HK-2 (cell line): ENCODE results near the gene BCAS3.
"Not testable (repeated sequence)": the region's sequence is repeated elsewhere in the genome, so short reads cannot be mapped to it uniquely, and the experiment has no call there.

Experiments used
- DNase-seq: peaks from one replicate; pipeline ENCODE4 v3.0.0-alpha.2; 2018; ENCODE audit not compliant: unreplicated experiment

The BCAS3 gene

DNA sequence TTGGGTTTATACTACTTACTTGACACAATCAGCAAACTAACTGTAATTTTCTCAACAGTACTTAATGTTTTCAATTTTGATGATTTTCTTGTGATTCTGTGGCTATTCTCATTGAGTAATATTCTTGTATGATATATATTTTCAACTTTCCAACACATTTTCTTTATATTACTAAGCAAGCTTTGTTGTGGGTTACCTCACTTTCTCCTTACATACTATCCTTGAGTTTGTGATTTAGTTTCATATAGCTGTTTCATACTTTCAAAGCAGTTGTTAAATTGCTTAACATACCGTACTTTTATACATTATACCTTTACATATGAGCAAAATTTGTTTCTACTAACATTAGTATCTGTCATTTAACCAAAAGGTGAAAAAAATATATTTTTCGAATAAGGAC is 197.1 kb downstream of the BCAS3 start:
- no peak for DNase-seq

DNA sequence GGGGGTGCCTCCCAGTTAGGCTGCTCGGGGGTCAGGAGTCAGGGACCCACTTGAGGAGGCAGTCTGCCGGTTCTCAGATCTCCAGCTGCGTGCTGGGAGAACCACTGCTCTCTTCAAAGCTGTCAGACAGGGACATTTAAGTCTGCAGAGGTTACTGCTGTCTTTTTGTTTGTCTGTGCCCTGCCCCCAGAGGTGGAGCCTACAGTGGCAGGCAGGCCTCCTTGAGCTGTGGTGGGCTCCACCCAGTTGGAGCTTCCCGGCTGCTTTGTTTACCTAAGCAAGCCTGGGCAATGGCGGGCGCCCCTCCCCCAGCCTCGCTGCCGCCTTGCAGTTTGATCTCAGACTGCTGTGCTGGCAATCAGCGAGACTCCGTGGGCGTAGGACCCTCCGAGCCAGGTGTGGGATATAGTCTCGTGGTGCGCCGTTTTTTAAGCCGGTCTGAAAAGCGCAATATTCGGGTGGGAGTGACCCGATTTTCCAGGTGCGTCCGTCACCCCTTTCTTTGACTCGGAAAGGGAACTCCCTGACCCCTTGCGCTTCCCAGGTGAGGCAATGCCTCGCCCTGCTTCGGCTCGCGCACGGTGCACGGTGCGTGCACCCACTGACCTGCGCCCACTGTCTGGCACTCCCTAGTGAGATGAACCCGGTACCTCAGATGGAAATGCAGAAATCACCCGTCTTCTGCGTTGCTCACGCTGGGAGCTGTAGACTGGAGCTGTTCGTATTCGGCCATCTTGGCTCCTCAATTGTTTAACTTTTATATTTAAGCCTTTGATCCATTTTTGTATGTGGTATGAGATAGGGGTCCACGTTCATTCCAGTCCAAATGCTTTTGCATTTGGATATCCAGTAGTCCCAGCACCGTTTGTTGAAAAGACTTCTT is 209.3 kb downstream of the BCAS3 start:
- DNase-seq = not testable (repeated sequence)

DNA sequence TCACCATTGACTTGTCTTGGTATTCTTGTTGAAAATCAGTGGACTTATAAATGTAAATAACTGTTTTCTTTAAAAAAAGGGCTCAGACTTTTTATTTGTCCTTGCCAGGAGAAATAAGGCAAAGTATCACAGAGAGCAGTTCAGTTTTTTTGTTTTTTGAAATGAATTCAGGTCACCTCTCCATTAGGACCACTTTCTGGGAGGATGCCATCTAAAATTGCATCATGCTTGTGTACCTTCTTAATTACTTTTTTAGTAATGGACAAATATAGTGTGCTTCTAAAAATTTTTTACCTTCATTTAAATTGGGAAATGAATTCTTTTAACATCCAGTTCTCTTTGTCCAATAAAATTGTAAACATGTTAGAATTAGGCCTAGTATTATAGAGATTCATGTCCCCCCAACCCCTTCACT is 210.0 kb downstream of the BCAS3 start:
- DNase-seq = no peak

DNA sequence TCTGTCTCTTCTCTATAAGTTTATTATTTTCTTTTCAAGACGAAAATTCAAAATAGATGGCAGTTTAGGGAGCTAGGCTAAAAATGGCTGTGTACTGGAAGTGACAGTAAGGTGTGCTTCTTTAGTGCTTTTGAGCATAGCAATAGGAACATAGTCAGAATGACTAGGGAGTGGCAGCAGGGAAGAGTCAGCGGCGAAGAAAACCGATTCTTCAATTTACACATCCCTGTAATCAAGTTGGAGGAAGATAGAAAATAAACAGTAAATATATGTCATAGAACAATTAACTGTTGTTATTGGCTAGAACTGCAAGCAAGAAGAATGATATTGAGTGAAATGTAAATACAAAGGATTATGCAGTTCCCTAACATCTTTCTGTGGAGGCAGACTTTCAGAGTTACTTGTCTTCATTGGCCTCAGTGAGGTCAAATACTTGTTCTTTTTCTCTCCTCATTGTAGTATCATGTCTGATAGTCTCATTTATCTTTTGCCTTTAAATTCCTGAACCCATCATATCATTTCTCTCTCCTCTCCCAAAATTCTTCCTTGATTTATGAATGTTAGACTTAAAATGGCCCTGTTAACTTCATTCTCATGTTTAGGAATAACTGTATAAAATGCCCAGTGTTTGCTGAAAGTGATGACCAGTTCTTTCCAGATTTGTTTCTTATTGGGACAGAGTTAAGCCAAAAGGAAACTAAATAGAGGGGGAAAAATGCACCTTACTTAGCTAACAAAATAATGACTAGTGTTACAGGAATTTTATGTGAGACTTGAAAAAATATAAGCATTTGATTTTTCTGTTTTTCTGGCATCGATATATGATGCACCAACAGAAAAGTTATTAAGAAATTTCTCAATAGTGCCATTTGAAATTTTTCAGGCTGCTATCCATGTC is 211.4 kb downstream of the BCAS3 start:
- DNase-seq = no peak

DNA sequence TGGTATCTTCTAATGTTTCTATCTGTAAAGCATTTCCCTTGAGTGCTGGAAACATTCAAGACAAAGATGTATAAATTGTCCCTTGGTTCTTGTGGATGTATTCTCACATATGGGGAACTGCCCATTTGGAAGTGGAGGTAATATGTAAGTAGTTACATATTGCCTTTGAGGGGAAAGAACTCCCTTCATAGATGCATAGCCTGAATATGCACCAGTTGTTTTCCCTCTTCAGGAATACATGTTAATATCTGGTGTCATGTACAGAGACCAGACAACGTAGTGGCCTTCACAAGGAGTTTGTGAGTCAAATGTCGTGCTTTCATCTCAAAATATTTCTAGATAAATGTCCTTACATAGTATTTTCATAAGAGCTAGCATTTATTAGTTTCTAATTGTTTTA is 213.5 kb downstream of the BCAS3 start:
- DNase-seq = no peak

DNA sequence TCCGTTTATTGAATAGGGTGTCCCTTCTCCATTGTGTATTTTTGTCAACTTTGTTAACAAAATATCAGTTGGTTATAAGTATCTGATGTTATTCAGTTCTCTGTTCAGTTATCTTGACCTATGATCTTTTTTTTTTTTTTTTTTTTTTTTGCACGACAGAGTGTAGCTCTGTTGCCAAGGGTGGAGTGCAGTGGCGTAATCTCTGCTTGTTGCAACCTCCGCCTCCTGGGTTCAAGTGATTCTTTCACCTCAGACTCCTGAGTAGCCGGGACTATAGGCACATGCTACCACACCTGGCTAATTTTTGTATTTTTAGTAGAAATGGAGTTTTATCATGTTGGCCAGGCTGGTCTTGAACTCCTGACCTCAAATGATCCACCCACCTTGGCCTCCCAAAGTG is 215.8 kb downstream of the BCAS3 start:
- no peak for DNase-seq

DNA sequence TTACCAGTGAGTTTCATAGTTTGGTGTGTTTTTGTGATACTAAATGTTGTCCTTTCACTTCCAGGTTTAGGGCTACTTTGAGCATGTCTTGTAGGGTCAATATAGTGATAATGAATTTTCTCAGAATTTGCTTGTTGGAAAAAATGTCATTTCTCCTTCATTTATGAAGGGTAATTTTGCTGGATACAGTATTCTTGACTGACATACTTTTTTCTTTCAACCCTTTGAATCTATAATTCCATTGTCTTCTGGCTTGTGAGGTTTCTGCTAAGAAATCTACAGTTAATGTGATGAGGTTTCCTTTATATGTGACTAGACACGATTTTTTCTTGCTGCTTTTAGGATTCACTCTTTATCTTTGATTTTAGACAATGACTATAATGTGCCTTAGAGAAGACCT is 219.3 kb downstream of the BCAS3 start:
- no peak for DNase-seq

DNA sequence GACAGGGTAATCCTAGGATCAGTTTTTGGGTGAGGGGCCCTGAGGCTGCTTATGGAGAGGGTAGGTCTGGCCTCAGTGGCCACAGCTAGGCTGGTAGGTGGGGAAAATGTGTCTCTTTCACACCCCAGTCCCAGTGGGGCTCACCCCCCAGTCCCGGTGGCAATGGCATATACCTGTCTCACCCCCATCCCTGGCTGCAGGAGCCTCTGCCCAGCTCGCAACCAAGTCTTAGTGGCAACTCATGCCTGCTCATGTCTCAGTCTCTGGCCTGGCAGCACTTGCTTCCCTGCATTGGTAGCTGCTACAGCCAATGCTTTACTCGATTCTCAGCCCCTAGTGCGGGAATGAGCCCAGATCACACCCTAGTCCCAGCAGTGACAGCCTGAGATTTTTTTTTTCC is 221.5 kb downstream of the BCAS3 start:
- no peak for DNase-seq

DNA sequence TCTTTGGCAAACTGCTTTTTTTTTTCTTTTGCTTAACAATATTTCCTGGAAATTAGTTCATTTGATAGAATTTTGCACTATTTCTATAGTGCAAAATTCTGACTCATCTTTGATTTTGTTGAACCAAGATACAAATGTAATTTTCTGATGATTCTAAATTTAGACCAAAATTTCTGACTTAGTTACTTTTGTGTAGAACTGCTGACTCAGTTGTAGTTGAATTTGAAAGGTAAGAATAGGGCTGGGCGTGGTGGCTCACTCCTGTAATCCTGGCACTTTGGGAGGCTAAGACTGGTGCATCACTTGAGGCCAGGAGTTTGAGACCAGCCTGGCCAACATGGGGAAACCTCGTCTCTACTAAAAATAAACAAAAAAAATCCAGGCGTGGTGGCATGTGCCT is 223.0 kb downstream of the BCAS3 start:
- DNase-seq = no peak

DNA sequence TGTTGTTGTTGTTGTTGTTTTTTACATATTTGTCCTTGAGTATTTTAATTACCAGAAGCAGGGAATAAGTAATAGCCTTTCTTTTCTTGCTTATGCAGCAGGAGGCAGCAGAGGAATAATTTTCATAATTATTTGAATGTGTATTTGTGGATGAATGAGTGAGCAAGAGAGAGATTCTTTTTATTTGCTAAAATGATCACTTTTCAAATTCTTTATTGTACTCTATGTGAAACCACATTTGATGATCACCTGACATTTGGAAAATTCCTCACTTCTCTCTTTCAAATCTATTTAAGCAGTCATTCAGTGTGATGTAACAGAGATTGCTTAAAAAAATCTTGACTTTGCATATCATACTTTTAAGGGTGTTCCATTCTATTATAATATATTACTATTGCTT is 223.6 kb downstream of the BCAS3 start:
- no peak for DNase-seq

DNA sequence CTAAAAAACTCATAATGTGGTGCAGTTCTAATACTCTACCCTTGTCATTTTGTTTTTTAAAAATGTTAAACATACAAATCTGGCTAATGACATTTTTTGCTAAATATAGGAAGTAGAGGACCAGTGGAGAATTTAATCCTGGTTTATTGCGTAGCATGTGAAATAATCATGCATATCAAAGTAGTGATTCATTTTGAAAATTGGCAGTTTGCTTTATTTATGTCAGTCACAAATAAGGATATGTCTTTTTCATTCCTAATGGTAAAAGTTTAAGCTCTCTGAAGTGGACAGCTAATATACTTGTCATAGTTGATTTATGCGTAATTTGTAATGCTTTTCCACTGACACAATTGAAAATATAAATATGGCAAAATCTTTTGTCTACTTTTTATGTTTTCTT is 224.2 kb downstream of the BCAS3 start:
- no peak for DNase-seq

DNA sequence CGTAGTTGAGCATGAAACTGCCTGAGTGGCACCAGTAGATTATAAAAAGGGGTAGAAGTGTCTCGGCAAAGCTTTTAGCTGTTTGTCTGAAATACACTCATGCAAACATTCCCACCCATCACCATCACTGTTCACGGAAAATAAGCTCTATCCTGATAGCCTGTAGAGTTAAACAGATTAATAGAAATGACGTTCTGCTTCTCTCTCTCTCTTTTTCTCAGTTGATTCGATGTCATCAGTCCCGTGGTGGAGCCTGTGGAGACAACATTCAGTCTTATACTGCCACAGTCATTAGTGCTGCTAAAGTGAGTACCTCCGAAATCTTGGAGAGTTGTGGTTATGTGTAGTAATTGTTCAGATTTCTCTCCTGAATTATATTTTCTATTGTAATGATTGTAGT is 224.7 kb downstream of the BCAS3 start:
- no peak for DNase-seq

DNA sequence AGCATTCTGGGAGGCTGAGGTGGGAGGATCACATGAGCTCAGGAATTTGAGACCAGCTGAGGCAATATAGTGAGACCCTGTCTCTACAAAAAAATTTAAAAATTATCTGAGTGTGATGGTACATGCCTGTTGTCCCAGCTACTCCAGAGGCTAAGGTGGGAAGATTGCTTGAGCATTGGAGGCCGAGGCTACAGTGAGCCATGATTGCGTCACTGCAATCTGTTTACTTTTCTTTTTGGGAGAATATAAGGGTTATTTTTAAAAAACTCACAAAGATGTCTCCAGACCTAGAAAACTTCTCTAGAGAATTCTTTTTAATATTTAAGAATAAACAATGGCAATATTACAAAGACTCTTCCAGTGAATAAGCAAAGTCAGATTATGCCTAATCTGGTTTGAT is 226.9 kb downstream of the BCAS3 start:
- no peak for DNase-seq

DNA sequence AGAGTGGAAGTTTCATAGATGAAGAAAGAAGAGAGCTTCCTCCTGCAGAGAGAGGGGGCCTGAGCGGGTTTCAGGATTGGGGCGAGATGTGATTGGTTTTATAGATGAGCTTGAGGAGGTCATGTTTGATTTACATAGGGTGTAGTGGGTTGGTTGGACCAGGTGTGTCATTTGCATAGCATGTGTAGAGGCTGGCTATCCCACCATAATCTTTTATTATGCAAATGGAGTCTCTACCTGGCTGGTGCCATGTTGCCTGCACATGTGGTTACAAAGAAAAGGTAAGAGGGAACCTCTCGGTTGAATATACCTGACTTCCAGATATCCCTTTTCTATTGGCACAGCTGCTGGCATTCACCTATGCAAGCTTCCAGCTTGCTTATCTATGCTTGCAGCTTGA is 228.1 kb downstream of the BCAS3 start:
- no peak for DNase-seq

DNA sequence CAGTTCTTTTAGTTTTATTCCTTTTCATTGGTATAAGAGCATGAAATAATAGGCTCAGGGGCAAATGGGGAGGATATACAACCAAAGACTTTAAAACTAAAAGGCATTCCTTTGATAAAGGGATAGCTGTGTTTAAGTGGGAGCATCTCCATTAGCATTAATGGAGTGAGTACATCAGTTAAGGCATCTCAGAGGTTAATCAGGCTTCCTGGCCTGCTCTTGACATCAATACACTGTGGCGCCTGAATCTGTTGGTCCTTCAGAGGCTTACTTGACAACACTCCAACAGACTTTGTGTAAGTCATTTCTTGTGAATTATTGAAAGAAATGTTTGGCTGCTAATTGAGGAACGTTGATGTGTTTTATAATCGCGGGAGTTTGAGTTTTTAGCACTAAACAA is 230.7 kb downstream of the BCAS3 start:
- DNase-seq = no peak

DNA sequence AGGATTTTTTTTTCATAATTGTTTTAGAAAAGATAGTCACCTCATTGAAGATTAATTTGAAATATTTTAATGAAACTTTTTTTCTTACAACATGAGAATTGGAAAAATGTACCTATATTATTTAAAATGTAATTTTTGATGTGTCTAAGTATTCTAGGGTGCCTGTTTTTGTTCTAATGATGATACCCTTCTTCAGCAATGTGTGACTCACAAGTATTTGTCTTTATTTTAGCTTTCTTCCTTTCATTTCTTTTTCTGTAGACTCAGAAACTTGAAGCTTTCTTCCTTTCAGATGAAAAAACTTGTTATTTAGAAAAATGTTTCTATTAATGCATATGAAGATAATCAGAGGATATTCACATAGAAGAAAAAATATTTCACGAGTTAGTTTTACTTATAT is 231.8 kb downstream of the BCAS3 start:
- DNase-seq = no peak

DNA sequence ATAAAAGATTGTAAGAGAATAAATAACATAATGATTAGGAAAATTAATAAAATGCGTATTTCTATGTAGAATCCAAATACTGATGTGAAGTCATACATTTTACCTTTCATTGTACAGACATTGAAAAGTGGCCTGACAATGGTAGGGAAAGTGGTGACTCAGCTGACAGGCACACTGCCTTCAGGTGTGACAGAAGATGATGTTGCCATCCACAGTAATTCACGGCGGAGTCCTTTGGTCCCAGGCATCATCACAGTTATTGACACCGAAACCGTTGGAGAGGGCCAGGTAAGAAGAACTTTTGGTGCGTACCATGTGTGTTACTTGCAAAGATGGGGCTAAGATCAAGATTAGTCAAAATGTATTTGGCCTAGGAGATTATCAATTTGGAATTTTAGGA is 232.8 kb downstream of the BCAS3 start:
- no peak for DNase-seq

DNA sequence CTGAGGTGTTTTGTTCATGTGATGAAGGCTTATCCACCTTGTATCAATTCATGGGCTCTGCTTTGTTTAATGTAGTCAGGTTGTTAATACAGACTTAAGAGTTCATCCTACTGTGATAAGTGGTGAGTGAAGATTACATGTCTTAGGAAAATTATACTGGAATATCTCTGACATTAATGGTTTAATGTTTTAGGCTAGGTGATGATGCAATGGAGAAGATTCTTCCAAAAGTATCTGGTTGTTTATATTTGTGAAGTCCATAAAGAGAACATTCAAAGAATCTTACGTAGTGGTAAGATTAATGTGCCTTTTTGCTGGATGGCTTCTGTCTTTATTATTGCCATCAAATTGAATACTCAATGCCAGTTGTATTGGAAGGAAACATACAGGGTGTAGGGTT is 236.4 kb downstream of the BCAS3 start:
- DNase-seq = no peak

DNA sequence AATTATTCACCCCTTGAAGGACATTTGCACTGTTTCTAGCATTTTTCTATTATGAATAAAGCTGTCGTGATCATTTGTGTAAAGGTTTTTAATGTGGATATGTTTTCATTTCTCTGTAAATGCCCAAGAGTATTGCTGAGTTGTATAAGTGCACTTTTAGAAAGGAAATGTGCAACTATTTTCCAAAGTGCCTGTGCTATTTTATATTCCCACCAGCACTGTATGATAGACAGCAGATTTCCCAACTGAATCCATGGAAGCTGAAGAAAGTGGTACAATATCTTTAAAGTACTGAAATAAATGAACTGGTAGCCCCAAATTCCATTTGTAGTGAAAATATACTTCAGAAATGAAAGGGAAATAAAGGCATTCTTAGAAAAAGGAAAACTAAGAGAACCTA is 238.4 kb downstream of the BCAS3 start:
- DNase-seq = no peak

DNA sequence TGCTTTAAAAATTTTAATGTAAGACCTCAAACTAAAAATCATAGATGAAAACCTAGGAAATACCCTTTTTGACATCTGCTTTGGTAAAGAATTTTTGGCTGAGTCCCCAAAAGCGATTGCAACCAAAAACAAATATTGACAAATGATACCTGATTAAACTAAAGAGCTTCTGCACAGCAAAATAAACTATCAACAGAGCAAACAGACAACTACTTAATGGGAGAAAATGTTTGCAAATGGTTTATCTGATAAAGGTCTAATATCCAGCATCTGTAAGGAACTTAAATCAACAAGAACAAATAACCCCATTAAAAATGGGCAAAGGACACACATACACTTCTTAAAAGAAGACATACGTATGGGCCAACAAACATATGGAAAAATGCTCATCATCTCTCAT is 242.5 kb downstream of the BCAS3 start:
- DNase-seq = no peak

DNA sequence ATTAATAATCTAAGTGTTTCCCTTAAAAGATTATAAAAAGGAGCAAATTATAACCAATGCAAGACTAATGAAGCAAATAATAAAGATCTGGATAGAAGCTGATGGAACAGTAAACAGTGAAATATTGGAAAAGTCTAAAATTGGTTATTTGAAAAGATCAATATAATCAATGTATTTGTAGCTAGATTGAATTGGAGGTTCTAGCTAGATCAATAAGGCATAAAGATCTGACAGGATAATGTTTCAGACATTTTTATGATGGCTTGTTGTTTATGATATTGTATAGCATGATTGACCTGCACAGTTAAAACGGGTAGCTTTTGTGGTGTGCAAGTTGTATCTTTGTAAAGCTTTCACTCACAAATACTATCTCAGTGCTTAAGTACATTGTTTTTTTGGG is 245.3 kb downstream of the BCAS3 start:
- no peak for DNase-seq

DNA sequence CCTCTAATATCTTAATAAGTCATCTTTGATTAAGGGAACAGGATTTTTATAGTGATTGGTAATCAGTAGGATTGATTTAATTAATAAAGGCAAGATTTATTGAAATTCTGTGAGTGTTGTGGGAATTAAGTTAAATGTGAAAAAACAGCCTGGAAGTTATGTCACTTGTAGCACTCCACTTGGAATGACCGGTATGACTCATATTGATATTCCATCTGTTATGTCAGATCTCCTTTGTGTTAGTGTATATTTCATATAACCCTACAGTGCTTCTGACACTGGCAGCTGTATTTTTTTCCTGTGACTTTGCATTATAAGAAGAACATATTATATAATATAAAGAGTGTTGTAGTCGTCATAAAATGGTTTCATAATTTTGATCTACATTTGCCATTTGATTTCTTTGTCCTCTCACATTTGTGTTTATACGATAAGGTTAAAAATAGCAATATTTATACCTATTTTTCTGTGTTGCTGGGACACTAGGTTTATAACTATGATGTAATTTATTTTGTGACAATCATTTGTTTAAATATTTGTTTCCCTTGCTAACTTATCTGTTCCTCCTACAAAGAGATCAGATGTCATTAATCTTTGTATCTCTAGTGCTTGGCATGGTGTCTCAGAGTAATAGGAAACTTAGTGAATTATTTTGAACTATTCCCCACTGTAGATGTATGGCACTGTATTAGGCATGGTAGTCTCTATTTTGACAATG is 249.0 kb downstream of the BCAS3 start:
- DNase-seq = no peak
